HG03354 (cell line): Measurements from ENCODE around the gene CILP2.

Source experiments
- ATAC-seq: cut with Tn5 transposase; IDR thresholded peaks from one replicate; pipeline ENCODE4 v1.9.1; 2021; ENCODE audit warnings: mild to moderate bottlenecking; ENCODE audit not compliant: unreplicated experiment, poor library complexity, severe bottlenecking

Gene CILP2

GRCh38 chr19:19554074-19555023 is 16.3 kb downstream of the CILP2 start:
- ATAC-seq, result no peak

DNA sequence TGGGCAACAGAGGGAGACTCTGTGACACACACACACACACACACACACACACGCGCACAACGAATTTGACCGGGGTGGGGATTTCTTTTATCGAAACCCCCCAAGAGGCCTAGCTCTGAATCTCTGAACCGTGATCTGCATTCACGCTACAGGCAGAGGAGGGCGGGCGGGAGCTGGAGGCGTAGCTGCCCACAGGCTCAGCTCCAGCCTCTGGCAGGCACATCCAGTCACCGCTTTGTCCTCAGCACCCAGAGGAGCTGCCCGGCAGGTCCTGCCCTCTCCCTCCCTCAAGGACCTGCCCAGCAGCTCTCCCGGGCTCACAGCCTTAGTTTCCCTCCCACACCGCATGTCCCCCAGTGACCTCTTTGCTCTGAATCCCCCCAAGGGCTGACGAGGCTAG is 20.0 kb downstream of the CILP2 start:
- ATAC-seq, result no peak

DNA sequence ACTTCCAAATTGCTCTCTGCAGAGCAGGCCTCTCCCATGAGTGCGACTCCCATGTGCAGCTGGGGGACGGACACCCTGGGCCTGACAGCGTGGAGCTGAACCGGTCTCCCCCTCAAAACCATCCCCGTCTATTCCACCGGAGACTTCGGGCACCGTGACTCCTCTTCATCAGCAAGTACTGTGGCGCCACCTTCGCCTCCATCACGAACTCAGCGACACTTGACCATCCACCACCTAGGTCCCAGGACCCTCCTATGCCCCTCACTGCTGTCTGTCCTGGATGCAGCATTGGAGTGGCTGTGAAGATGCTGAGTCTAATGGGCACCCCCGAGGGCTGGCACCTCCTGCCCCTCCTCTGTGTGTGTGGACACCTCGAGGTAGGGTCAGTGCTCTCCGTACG is 20.6 kb downstream of the CILP2 start:
- no peak for ATAC-seq

DNA sequence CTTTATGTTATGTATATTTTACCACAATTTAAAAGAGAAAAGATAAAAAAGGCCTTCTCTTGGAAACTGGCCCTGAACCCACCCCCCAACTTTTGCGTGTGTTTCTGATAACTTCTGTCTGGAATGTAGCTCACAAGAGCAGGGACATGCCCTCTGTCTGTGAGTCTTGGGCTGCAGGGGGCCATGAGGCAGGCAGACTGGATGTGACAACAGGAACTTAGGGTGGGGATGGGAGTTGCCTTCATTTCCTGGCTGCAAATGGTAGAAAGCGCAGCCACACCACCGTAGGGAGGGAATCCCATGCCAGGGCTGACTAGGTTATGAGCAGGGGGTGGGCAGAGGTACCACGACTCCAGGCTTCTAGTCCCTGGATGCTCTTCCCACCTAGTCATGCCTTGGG is 21.9 kb downstream of the CILP2 start:
- no peak for ATAC-seq

GRCh38 chr19:19561946-19562664 is 24.0 kb downstream of the CILP2 start:
- no peak for ATAC-seq

DNA sequence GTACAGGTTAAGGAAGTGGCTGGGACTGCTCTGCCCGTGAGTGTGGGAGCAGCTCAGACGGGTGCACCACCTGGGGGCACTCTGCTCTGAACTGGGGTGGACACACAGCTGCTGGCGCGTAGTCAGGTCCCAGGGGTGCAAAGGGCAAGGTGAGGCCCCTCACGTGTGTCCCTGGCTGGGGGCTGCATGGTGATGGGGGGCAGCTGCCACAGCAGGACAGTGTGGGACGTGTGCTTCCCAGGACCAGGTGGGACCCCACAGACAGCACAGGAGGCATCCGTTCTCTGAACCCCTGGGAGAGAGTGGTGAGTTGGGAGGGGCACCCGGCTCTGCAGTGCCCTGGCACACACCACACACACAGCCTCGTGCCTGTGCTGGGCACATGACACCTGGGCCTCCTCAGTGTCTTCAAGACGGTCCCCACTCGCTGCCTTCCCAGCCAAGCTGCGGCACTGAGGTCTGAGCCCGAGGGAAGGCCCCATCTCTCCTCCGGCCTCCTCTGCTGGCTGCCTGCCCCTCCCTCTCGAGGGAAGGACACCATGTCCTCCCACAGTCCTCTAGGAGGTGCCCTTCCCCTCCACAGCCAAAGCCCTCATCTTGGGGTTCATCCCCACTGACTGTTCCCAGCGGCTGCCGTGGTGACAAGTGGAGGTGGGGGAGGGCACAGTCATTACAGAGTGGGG is 24.7 kb downstream of the CILP2 start:
- ATAC-seq, result no peak

DNA sequence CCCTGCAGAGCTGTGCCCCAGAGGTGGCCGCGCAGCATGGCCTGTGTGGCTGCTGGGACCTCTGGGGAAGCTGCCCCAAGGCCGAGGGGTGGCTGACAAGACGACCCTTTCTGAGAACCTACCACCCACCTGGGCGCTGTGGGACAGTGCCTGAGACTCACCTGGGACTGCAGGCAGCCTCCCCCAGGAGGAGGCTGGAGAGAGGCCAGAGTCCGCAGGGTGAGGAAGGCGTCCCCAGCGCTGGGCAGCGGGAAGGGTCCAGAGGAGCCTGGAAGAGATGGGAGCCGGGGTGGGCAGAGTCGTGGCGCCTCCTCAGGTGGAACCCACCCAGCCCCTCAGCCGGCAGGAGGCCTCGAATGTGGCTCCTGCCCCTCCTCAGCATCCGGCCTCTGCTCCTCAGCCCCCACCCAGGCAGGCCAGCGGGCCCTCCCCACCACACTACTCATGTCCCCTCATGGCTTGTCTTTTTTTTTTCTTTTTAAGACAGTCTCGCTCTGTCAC is 25.3 kb downstream of the CILP2 start:
- no peak for ATAC-seq

DNA sequence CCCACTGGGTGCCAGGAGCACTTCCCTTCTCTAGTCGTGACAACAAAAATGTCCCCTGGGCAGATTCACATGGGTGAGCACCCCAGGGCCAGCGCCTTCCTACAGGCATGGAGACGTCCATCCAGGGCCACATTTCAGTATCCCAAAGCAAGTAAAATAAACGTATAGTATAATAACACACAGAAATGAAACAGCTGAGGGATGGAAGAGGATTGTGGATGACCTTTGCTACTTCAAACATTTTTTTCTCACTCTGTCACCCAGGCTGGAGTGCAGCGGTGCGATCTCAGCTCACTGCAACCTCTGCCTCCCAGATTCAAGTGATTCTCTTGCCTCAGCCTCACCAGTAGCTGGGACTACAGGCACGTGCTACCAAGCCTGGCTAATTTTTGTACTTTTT is 28.2 kb downstream of the CILP2 start:
- ATAC-seq, result no peak

- ATAC-seq, result no peak
Measured at GRCh38 chr19:19567391-19567790, 29.3 kb downstream of the CILP2 start.

DNA sequence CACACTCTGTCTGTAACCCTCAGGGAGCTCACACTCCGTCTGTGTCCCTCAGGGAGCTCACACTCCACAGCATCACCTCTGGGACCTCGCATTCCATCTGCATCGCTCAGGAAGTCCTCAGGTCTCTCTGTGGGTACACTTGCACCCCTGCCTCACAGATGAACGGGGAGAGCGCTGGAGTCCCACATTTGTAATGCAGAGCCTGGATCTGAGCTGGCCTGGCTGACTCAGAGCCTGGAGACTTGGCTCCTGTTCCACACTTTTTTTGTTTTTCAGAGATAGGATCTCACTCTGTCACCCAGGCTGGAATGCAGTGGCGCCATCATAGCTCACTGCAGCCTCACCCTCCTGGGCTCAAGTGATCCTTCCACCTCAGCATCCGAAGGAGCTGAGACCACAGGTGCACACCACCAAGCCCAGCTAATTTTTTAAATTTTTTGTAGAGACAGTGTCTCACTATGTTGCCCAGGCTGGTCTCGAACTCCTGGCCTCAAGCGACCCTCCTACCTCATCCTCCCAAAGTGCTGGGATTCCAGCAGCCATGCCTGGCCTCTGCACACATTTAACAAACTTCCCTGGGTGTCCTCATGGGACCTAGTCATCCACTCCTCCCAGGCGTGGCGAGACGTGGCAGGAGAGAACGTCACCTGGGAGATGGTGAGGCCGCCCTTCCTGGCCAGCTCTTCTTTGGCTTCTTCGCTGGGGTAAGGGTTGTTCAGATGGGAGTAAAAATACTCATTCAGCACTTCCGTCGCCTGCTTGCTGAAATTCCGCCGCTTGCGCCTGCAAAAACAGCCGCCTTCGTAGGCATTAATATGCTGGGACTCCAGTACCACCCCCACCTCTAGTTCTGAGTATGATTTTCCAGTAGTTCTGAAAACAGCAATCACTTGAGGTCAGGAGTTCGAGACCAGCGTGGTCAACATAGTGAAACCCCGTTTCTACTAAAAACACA is 31.0 kb downstream of the CILP2 start:
- no peak for ATAC-seq

GRCh38 chr19:19570571-19570970 is 32.5 kb downstream of the CILP2 start:
- no peak for ATAC-seq

DNA sequence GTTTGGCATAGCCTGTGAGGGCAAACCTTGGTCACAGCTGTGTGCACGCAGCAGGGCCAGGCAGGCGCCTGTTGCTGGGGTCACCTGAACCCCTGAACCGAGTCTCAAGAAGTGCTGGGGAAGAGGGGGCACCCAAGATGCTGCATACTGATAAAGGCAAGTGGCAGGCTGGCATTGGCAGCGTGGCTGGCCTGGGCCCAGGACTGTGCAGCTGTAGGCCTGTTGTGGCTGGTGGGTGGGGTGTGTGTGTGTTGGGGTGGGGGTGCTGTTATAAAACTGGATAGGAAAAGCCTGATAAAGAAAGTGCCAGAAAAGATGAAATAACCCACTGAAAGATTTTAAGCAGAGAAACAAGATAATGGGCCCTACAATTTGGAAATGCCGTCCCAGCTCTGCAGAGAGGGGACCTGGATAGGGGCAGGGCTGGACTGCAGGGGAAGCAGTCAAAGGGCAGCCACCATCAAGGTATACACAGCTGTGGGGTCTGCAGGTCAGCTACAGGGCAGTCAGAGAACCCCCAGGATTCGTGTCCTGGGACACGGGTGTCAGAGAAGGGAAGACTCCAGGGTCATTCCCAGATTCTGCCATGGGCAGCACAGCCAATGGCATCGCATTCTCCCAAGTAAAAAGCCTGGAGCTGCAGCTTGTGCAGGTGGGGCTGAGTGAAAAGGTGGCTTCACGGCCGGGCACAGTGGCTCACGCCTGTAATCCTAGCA is 33.2 kb downstream of the CILP2 start:
- no peak for ATAC-seq

GRCh38 chr19:19575411-19575810 is 37.3 kb downstream of the CILP2 start:
- no peak for ATAC-seq

DNA sequence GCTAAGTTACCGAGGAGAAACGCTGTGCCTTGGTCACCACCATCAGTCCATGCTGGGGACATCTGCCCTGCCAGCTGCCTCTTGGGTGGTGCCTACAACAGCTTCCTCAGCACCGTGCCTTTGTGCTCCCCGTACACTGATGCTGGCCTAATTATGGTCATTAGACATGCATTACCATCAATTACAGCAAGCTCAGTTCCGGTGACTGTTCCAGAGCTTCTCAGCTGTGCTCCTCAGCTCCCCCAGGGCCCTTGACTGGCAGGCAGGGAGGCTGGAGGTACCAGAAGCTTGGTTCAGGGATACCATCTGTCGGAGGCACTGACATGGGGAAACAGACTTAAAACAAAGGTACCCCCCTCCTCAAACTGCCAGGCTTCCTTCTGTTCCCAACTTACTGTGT is 40.2 kb downstream of the CILP2 start:
- no peak for ATAC-seq

DNA sequence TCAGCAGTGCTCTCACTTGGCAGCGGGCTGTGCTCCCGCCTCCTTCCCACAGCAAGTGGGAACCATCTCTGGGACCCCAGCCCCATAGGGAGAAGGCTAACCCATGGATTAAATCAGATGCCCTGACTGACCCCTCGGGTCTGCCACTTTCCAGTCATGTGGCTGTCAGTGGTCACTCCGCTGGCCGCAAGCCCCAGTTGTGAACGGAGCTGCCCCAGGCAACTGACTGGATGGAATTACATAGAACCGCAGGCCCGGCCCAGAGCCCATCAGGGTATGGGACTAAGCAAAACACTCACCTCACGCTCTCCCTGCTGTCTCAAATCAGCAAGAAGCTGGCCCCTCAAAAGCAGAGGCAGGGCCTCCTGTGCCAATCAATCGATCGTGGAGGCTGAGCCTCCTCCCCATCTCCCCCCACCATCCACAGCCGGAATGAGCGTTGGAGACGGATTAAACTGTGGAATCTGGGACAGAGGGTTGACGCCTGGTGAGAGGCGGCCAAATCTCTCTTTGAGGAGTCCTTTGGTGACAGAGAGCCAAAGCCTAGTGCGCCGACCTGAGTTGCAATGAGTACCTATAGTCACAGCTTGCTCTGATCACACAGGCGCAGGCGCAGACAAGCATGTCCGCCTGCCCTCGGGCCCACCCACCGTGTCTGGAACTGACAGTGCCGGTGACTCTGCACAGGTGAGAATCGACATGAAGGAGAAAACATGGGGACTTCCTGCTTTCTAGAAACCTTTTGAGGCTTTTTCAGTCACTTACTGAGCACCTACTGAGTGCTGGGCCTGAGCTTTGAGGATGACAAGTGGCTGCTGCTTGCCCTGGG is 41.7 kb downstream of the CILP2 start:
- no peak for ATAC-seq

DNA sequence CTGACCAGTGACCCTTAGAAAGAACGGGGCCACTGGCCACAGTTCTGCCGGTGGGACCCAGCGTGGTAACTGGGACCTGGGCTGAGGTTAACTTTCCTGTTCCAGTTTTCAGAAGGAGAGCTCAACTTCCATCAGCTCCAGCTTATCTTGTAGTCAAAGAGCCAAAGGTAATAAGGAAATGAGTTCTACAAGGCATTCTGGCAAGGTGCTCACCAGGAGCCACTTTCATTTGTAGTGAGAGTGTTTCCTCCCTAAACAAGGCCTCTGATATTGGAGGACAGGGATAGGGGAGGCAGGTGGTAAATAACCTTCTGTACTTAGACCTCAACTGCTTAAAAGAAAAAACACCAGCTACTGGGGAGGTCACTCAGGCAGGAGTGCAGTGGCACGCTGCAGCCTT is 42.4 kb downstream of the CILP2 start:
- ATAC-seq, result no peak

GRCh38 chr19:19581391-19581790 is 43.3 kb downstream of the CILP2 start:
- ATAC-seq, result no peak

DNA sequence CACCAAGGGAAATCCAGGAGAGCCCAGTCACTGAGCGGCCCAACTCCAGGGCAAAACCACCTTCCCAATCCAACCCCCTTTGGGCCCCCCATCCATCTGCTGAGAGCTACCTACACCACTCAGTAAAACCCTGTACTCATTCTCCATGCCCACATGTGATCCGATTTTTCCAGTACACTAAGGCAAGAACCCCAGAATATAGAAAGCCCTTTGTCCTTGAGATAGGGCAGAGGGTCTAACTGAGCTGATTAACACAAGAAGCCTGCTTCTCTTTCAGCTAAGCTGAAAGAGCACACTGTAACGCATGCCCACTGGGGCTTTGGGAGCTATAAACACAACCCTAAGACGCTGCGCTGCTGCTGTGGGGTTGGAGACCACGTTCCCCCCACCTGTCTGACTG is 44.4 kb downstream of the CILP2 start:
- no peak for ATAC-seq
